Measurements from ENCODE around the gene PCDHA1. TPM values are rescaled to one million over a fixed set of nuclear protein-coding genes. Genes with fewer than 3 reads are reported as not detected.
"Not testable (repeated sequence)": the region's sequence is repeated elsewhere in the genome, so short reads cannot be mapped to it uniquely, and the experiment has no call there.

The PCDHA1 gene
- total and polyA plus RNA-seq, 2 experiments from 2014 or later, result 0.29 TPM; not detected in 1

DNA sequence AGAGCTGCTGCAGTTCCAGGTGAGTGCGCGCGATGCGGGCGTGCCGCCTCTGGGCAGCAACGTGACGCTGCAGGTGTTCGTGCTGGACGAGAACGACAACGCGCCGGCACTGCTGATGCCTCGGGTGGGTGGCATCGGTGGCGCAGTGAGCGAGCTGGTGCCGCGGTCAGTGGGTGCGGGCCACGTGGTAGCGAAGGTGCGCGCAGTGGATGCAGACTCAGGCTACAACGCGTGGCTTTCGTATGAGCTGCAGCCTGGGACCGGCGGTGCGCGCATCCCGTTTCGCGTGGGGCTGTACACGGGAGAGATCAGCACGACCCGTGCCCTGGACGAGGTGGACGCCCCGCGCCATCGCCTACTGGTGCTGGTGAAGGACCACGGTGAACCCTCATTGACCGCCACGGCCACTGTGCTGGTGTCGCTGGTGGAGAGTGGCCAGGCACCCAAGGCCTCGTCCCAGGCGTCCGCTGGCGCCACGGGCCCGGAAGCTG, 16.9 kb downstream of the PCDHA1 start:
- Histone ChIP-seq H3K4me3 (no peak overlapping the region), H3K27me3 (no peaks in the 10 kb centered on the region), H3K9me3 (ENCODE audit: low read depth) (peaks cover 3% of the 10 kb centered on the region), H3K4me1 (ENCODE audit: low read depth) (no peaks in the 10 kb centered on the region), H3K36me3 (peaks cover 5% of the 10 kb centered on the region), H3K27ac (no peak overlapping the region)
- TF ChIP-seq, protein P1, sequence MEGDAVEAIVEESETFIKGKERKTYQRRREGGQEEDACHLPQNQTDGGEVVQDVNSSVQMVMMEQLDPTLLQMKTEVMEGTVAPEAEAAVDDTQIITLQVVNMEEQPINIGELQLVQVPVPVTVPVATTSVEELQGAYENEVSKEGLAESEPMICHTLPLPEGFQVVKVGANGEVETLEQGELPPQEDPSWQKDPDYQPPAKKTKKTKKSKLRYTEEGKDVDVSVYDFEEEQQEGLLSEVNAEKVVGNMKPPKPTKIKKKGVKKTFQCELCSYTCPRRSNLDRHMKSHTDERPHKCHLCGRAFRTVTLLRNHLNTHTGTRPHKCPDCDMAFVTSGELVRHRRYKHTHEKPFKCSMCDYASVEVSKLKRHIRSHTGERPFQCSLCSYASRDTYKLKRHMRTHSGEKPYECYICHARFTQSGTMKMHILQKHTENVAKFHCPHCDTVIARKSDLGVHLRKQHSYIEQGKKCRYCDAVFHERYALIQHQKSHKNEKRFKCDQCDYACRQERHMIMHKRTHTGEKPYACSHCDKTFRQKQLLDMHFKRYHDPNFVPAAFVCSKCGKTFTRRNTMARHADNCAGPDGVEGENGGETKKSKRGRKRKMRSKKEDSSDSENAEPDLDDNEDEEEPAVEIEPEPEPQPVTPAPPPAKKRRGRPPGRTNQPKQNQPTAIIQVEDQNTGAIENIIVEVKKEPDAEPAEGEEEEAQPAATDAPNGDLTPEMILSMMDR (IDR thresholded peaks at IDR 0.05; ENCODE audit: low read depth, low read length), result no peak
- DNase-seq (ENCODE audit: low read depth in 1 of 2, low spot score in 1 of 2), result no peak

DNA sequence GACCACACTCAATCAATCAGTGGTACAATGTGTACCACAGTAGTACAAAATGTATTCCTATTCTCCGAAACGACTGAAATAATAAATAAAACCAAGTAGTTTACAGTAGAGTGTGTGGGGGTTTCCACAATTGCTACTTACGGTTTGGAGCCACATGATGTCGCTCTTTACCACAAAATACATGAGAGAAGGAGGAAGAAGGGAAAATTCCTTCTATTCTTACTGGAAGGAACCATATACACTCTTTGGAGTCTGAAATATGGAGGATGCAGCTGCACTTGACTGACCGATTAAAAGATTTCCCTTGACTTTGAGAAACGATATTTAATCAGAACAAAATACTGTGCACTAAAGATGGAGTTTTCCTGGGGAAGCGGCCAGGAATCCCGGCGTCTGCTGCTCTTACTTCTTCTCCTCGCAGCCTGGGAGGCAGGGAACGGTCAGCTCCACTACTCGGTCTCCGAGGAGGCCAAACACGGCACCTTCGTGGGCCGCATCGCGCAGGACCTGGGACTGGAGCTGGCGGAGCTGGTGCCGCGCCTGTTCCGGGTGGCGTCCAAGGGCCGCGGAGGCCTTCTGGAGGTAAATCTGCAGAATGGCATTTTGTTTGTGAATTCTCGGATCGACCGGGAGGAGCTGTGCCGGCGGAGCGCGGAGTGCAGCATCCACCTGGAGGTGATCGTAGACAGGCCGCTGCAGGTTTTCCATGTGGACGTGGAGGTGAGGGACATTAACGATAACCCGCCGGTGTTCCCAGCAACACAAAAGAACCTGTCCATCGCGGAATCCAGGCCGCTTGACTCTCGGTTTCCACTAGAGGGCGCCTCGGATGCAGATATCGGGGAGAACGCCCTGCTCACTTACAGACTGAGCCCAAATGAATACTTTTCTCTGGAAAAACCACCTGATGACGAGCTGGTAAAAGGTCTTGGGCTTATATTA, 21.2 kb downstream of the PCDHA1 start, which contains the start of gene PCDHA4:
PCDHA4 (plus strand) TSS at position 235 of the 942 bp plus-strand sequence.
- Histone ChIP-seq H3K27ac (no peak within 1 kb of the TSS), H3K9me3 (ENCODE audit: low read depth) (no peaks in the 10 kb centered on the region)

DNA sequence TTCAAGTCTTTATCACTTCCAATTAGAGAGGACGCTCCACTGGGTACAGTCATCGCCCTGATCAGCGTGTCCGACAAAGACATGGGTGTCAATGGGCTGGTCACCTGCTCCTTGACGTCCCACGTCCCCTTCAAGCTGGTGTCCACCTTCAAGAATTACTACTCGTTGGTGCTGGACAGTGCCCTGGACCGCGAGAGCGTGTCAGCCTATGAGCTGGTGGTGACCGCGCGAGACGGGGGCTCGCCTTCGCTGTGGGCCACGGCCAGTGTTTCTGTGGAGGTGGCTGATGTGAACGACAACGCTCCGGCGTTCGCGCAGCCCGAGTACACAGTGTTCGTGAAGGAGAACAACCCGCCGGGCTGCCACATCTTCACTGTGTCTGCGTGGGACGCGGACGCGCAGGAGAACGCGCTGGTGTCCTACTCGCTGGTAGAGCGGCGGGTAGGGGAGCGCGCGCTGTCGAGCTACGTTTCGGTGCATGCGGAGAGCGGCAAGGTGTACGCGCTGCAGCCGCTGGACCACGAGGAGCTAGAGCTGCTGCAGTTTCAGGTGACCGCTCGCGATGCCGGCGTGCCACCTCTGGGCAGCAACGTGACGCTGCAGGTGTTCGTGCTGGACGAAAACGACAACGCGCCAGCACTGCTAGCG, 22.4 kb downstream of the PCDHA1 start:
- H3K4me3 ChIP-seq; DNase-seq (ENCODE audit: low read depth in 1 of 2, low spot score in 1 of 2): not testable (repeated sequence)

More for the DNA sequence above, 21.2 kb downstream of the PCDHA1 start, which contains the start of gene PCDHA4:
- Histone ChIP-seq H3K4me1 (ENCODE audit: low read depth) (peaks cover 4% of the 10 kb centered on the region), H3K4me3 (peak within 1 kb of the TSS; percentile 38), H3K27me3 (no peaks in the 10 kb centered on the region), H3K36me3 (no peaks in the 10 kb centered on the region)
- peak; percentile 6 to 67 for DNase-seq (ENCODE audit: low read depth in 1 of 2, low spot score in 1 of 2)
- TF ChIP-seq, protein P1 (IDR thresholded peaks at IDR 0.05; ENCODE audit: low read depth, low read length), result peak; percentile 26

DNA sequence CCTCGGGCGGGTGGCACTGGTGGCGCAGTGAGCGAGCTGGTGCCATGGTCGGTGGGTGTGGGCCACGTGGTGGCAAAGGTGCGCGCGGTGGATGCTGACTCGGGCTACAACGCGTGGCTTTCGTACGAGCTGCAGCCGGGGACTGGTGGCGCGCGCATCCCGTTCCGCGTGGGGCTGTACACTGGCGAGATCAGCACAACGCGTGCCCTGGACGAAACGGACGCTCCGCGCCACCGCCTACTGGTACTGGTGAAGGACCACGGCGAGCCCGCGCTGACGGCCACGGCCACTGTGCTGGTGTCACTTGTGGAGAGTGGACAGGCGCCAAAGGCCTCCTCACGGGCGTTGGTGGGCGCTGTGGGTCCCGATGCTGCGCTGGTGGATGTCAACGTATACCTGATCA, 22.9 kb downstream of the PCDHA1 start:
- no peak overlapping the region for H3K4me3 ChIP-seq
- peaks cover 4% of the 10 kb centered on the region for H3K4me1 ChIP-seq (ENCODE audit: low read depth)
- DNase-seq (ENCODE audit: low read depth in 1 of 2, low spot score in 1 of 2), result no peak
- TF ChIP-seq, protein P1 (IDR thresholded peaks at IDR 0.05; ENCODE audit: low read depth, low read length), result no peak
- no peaks in the 10 kb centered on the region for H3K9me3 ChIP-seq (ENCODE audit: low read depth)
- H3K27ac ChIP-seq, result no peak overlapping the region
- no peaks in the 10 kb centered on the region for H3K36me3 ChIP-seq
- no peaks in the 10 kb centered on the region for H3K27me3 ChIP-seq

More for the DNA sequence above, 22.4 kb downstream of the PCDHA1 start:
- H3K9me3 ChIP-seq (ENCODE audit: low read depth); H3K27me3 ChIP-seq; H3K27ac ChIP-seq; H3K4me1 ChIP-seq (ENCODE audit: low read depth); H3K36me3 ChIP-seq: not testable (repeated sequence)

DNA sequence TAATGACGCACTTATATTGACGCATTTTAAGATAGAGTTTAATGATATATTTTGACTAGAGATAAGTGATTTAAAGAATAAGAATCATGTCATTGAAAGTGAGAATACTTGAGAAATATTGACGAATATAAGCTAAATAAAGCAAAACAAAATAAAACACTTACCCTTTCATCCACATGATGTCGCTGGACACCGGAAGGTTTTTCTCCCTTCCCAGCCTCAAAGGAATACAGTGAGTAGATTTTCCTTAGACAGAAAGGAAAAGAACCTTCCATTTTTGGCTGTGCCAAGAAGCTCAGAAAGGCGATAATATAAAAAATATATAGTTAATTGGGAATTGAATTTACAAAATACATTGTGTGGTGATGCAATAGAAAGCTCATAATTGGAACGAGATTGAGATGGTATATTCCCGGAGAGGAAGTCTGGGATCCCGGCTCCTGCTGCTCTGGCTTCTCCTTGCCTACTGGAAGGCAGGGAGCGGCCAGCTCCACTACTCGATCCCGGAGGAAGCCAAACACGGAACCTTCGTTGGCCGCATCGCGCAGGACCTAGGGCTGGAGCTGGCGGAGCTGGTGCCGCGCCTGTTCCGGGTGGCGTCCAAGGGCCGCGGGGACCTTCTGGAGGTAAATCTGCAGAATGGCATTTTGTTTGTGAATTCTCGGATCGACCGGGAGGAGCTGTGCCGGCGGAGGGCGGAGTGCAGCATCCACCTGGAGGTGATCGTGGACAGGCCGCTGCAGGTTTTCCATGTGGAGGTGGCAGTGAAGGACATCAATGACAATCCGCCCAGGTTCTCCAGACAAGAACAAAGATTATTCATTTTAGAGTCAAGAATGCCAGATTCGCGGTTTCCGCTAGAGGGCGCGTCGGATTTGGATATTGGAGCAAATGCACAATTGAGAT, 35.7 kb downstream of the PCDHA1 start, which contains the start of gene PCDHA5:
PCDHA5 (plus strand) TSS at position 239 of the 906 bp plus-strand sequence.
- H3K4me1 ChIP-seq (ENCODE audit: low read depth), result no peaks in the 10 kb centered on the region
- H3K4me3 ChIP-seq, result no peak within 1 kb of the TSS

More for the DNA sequence above, 35.7 kb downstream of the PCDHA1 start, which contains the start of gene PCDHA5:
- Histone ChIP-seq H3K27ac (no peak within 1 kb of the TSS), H3K9me3 (ENCODE audit: low read depth) (no peaks in the 10 kb centered on the region), H3K36me3 (no peaks in the 10 kb centered on the region), H3K27me3 (no peaks in the 10 kb centered on the region)
- TF ChIP-seq, protein P1 (IDR thresholded peaks at IDR 0.05; ENCODE audit: low read depth, low read length), result peak; percentile 31
- DNase-seq (ENCODE audit: low read depth in 1 of 2, low spot score in 1 of 2), result peak in 1 of 2 donors; percentile 8
